ENCODE data around the gene ULK2.

- TF ChIP-seq CTCF (IDR thresholded peaks at IDR 0.05; ENCODE audit: low read depth, low read length, poor library complexity, severe bottlenecking) (no peak), EZH2phosphoT487 (IDR thresholded peaks at IDR 0.05; ENCODE audit: borderline replicate concordance, low read length) (no peak)
Observed at GRCh38 chr17:19738757-19739156, 129.0 kb downstream of the ULK2 start.
